HUES48 (cell line): ENCODE results near the gene CRK.

ENCODE experiments used
- H3K27ac ChIP-seq: one replicate; pipeline ENCODE4 v1.7.0; 2013; ENCODE audit warnings: low read depth, low read length, inconsistent platforms
- H3K27me3 ChIP-seq: 2 replicates; pipeline ENCODE4 v1.6.1; 2013; ENCODE audit warnings: mild to moderate bottlenecking, low read length; ENCODE audit not compliant: control insufficient read depth, insufficient read depth
- H3K36me3 ChIP-seq: 2 replicates; pipeline ENCODE4 v1.6.1; 2013; ENCODE audit warnings: low read length; ENCODE audit not compliant: control insufficient read depth, insufficient read depth
- H3K4me1 ChIP-seq: 2 replicates; pipeline ENCODE4 v1.6.1; 2013; ENCODE audit warnings: mild to moderate bottlenecking, low read length; ENCODE audit not compliant: control insufficient read depth, insufficient read depth
- H3K4me3 ChIP-seq: 2 replicates; pipeline ENCODE4 v1.5.1; 2013; ENCODE audit warnings: mild to moderate bottlenecking, low read depth, low read length
- H3K9ac ChIP-seq: 2 replicates; pipeline ENCODE4 v1.6.1; 2013; ENCODE audit warnings: mild to moderate bottlenecking, low read depth, low read length, moderate library complexity
- H3K9me3 ChIP-seq: 2 replicates; pipeline ENCODE4 v1.6.1; 2013; ENCODE audit warnings: low read length; ENCODE audit not compliant: control insufficient read depth, insufficient read depth

Gene CRK

DNA sequence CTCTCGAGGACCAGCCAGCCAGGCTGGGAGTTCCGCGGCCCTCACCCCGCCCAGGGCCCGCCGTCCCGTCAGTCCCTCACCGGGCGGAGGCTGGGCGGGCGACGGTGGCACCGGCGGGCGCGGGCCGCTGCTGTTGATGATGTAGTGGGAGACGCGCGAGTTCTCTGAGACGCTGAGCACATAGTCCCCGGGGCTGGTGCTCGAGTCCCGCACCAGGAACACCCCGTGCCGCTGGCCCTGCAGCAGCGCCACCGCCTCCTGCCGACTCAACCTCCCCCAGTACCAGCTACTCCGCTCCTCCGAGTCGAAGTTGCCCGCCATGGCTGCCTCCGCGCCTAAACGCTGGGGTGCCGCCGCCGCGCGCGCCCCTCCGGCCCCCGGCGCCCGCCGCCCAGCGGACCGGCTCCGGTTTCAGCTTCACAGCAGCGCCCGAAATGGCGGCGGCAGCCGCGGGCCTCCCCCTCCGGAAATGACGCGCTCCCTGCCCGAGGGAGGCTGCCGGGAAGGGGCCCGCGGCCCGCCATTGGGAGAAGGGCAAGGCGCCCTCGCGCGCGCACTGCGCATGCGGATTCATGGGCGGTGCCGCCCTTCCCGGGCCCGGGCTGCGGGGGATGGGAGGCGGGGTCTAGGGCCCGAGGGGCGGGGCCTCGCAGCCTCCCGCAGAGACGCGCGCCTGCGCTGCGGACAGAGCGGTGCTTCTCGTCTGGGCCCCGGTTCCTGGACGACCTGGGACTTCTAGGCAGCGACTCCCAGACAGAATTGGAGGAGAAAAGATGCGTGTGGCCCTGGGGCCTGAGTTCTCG is at the start of gene CRK:
CRK (minus strand) TSS at position 436 of the 803 bp plus-strand sequence; CDS start at position 321, 115 bp downstream.
- peak within 1 kb of the TSS; percentile 95 for H3K27ac ChIP-seq
- peak within 1 kb of the TSS; percentile 95 for H3K9ac ChIP-seq
- H3K4me1 ChIP-seq, result peaks cover 6% of the 10 kb centered on the region; the same call in 1 of the 2 replicates
- H3K27me3 ChIP-seq, result no peaks in the 10 kb centered on the region
- peak within 1 kb of the TSS; percentile 99 for H3K4me3 ChIP-seq
- peaks cover 17% of the 10 kb centered on the region for H3K36me3 ChIP-seq
- no peaks in the 10 kb centered on the region for H3K9me3 ChIP-seq

DNA sequence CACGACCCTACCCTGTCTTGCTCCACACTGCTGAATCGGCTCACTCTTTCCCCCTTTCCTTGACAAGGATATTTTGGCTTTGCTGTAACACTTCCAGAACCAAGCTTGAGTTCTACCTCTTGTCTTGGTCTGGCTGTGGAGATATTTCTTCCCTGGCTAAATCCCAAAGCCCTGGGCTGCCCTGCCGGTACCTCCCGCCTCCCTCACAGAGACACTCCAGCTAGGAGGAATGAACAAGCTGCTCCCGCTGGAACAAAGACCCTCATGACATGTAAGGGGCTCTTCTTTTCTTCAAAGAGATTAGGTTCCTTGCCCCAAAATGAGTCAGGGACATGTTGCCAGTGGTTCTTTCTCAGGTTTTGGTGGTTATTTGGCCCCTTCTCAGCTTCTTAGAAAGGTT is 49.6 kb upstream of the CRK start:
- H3K9ac ChIP-seq, result no peak overlapping the region
- no peaks in the 10 kb centered on the region for H3K4me1 ChIP-seq

DNA sequence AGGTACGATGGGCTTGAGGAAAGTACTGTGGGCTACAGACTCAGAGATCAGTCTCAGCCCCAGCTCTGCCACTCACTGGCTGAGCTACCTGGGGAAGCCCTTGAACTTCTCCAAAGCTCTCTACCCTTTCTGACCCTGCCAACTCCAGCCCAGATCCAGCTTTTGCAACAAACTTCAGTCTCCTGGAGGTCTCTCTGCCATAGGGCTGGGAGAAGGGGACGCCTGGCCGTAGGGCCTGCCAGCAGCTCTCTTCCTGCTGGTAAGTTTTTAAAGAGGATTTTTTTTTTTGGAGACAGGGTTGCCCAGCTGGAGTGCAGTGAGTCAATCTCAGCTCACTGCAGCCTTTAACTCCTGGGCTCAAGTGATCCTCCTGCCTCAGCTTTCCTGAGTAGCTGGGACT is 48.8 kb upstream of the CRK start:
- peaks cover 13% of the 10 kb centered on the region; the same call in 1 of the 2 replicates for H3K36me3 ChIP-seq
- H3K4me1 ChIP-seq, result no peaks in the 10 kb centered on the region
- H3K9ac ChIP-seq, result no peak overlapping the region
- no peak overlapping the region for H3K27ac ChIP-seq
- no peaks in the 10 kb centered on the region for H3K9me3 ChIP-seq
- H3K4me3 ChIP-seq, result no peak overlapping the region
- H3K27me3 ChIP-seq, result no peaks in the 10 kb centered on the region

More for the DNA sequence above, 49.6 kb upstream of the CRK start:
- Histone ChIP-seq H3K27me3 (no peaks in the 10 kb centered on the region), H3K36me3 (peaks cover 13% of the 10 kb centered on the region; the same call in 1 of the 2 replicates), H3K9me3 (no peaks in the 10 kb centered on the region), H3K27ac (no peak overlapping the region), H3K4me3 (no peak overlapping the region)

DNA sequence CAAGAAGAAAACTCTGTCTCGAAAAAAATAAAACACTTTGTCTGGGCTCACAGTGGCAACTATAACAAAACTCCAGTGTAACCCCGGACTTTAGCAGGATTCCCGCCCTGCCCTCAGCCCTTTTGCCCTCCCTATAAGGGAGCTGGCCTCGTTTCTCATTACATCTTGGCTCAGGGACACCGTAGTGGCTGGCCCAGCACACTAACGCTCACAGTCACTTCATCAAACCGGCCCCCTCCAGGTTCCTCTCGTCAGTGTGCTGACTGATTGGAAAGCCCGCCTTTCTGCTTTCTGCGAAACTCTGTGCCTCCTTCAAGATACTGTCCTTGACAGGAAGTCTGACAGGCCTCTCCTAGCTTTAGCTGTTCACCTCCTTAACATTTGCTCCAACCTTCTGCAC is 47.7 kb upstream of the CRK start:
- H3K27ac ChIP-seq, result no peak overlapping the region
- no peaks in the 10 kb centered on the region for H3K27me3 ChIP-seq
- H3K4me3 ChIP-seq, result no peak overlapping the region
- no peak overlapping the region for H3K9ac ChIP-seq
- no peaks in the 10 kb centered on the region for H3K9me3 ChIP-seq
- no peaks in the 10 kb centered on the region for H3K4me1 ChIP-seq
- H3K36me3 ChIP-seq, result peaks cover 6% of the 10 kb centered on the region; the same call in 1 of the 2 replicates

DNA sequence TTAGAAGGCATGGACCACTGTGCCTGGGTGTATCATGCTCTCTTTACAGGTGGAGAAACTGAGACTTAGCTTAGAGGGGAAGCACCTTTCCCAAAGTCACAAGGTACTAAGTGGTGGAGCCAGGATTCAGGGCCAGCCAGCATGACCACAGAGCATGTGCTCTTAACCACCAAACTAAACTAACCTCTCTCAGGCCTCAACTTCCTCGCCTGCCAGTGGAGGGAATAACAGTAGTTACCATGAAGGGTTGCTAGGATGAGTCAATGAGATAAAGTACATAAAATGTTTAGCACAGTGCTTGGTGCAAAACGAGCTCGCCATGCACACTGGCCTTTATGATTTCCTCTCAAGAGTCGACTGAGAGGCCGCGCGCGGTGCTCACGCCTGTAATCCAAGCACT is 42.8 kb upstream of the CRK start:
- H3K36me3 ChIP-seq, result peaks cover 7% of the 10 kb centered on the region
- H3K9me3 ChIP-seq, result no peaks in the 10 kb centered on the region
- H3K27me3 ChIP-seq, result no peaks in the 10 kb centered on the region
- no peak overlapping the region for H3K9ac ChIP-seq
- H3K27ac ChIP-seq, result no peak overlapping the region
- no peak overlapping the region for H3K4me3 ChIP-seq
- no peaks in the 10 kb centered on the region for H3K4me1 ChIP-seq

DNA sequence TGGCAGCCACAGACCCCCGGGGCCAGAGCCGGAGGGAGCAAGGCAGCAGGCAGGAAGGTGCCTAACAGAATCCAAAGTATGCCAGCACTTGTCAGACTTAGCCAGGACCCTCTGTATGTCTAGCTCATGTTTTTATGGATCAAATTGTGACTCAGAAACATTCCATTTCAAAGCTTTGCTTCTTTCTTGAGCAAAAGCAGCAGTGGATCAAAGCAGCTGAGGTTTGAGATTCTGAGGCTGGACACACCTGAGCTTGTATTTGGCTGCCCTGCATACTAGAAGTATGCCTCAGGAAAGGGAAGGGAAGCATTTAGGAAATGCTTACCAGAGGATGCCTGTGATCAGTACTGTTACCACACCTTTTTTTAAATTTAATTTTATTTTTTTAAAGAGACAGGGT is 42.2 kb upstream of the CRK start:
- peaks cover 7% of the 10 kb centered on the region for H3K36me3 ChIP-seq
- H3K9me3 ChIP-seq, result no peaks in the 10 kb centered on the region
- H3K27me3 ChIP-seq, result no peaks in the 10 kb centered on the region
- H3K4me1 ChIP-seq, result no peaks in the 10 kb centered on the region
- H3K4me3 ChIP-seq, result no peak overlapping the region
- H3K9ac ChIP-seq, result no peak overlapping the region
- H3K27ac ChIP-seq, result no peak overlapping the region

DNA sequence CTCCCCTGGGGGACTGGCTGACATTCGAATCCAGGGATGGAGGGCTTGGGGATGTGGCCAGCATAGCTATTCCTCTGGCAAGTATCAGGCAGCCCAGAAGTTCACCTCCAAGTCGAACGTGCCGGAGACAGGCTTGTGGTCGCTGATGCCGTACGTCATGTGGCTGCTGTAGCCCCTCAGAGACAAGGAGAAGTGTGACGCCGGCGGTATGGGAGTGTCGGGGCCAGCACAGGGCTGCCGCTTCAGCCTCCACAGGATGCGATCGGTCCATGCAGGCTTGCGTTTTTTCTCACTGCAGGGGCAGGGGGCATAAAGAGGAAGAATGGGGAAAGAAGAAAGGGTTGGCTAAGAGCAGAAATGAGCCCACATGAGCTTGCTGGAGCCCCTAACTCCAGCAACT is 41.8 kb upstream of the CRK start:
- no peak overlapping the region for H3K4me3 ChIP-seq
- H3K9ac ChIP-seq, result no peak overlapping the region
- peaks cover 7% of the 10 kb centered on the region for H3K36me3 ChIP-seq

DNA sequence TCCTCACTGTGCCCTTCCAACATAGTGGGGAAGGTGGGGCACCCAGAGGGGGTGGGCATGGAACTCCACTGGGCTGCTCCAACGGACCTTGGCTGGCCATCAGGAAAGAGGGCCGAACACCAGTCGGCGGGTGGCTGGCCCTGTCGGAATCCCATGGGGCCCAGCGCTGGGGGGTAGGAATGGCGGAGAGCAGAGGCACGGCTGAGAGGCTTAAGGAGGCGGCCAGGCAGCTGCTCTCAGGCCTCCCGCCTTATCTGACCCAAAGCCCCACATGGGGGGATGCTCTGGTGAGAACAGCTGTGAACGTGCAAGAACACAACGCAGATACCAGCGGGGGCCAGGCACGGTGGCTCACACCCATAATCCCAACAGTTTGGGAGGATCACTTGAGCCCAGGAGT is 40.8 kb upstream of the CRK start:
- 0 out of 2 replicates have a peak, but pooled peaks cover 2% of the 10 kb centered on the region for H3K4me1 ChIP-seq
- H3K4me3 ChIP-seq, result no peak overlapping the region
- H3K27me3 ChIP-seq, result peaks cover 3% of the 10 kb centered on the region
- no peak overlapping the region for H3K9ac ChIP-seq
- no peak overlapping the region for H3K27ac ChIP-seq
- no peaks in the 10 kb centered on the region for H3K9me3 ChIP-seq
- H3K36me3 ChIP-seq, result peaks cover 7% of the 10 kb centered on the region

More for the DNA sequence above, 41.8 kb upstream of the CRK start:
- Histone ChIP-seq H3K27me3 (no peaks in the 10 kb centered on the region), H3K4me1 (no peaks in the 10 kb centered on the region), H3K9me3 (no peaks in the 10 kb centered on the region), H3K27ac (no peak overlapping the region)

DNA sequence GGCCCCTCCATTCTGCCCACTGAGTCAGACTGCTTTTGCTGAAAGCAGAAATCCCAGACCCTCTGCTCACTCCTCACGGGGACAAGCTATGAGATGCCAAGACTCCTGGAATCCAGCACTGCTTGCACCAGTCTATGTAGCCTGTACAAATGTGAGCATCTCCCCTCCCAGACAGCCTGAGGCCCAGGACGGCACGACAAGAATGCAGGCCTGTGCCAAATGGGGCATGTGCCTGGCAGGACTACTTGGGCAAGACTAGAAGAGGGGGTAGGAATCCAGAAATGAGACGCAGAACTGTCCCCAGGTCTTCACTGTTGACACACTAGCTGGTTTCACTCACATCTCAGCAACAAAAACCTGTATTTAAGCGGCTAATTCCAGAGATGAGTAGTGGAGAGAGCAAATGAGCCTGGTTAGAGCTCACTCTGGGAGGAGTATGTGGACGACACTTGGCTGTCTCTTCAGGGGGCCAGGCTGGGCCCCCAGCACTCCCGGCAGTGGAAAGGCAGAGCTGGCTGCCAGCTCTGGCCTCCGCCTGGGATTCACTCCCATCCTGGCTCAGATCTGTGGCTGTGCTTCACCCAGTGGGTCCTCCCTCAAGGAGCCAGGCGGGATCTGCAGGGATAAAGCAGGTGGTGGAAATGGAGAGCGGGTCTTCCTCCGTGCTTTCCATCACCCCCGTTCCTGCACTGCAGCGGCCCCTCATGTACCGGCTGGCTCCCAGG is 39.4 kb upstream of the CRK start:
- Histone ChIP-seq H3K4me3 (no peak overlapping the region), H3K9ac (no peak overlapping the region), H3K27me3 (peaks cover 4% of the 10 kb centered on the region), H3K4me1 (0 out of 2 replicates have a peak, but pooled peaks cover 2% of the 10 kb centered on the region), H3K27ac (no peak overlapping the region), H3K9me3 (no peaks in the 10 kb centered on the region), H3K36me3 (peaks cover 7% of the 10 kb centered on the region)

DNA sequence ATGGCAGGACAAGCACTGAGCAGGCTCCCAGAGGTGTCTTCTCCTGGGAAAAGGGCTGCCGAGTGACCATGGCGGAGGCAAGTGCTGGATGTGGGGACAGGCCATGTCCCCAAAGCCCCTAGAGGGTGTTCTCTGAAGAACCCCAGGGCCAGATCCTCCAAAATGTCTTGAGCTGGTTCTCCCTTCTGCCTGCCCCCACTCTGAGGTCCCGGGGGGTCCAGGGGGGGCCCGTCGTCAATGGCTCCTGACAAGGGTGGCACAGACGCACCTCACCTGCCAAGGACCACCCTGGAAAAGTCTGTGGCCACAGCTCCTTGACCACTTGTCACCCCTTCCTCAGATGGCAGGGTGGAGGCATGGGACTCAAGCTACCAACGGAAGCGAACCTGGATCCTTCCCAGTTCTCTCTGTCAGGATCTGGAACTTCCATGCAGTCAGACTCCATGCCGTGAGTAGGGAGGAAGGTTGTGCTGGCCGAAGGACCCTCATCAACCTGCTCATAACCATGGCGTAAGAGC is 38.8 kb upstream of the CRK start:
- Histone ChIP-seq H3K9me3 (no peaks in the 10 kb centered on the region), H3K36me3 (peaks cover 7% of the 10 kb centered on the region), H3K27me3 (peaks cover 4% of the 10 kb centered on the region), H3K4me1 (0 out of 2 replicates have a peak, but pooled peaks cover 2% of the 10 kb centered on the region), H3K9ac (no peak overlapping the region), H3K4me3 (no peak overlapping the region), H3K27ac (no peak overlapping the region)

DNA sequence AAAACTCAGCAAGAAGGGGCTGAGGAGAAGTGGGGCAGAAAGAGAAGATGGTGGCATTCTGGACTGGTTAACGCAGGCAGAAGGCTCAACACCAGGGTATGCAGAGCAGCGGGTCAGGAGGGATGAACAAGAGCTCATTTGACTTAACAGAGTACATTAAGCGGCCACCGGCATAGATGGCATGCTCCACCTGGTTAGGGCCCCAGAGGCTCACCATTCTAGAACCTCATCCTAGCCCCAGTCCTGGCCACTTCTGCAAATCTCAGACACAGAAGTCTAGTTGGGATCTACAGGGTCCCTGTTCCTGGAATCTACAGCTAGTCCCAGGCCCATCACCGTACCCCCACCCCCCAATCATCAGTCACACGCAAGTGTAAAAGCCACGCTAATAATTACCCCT is 38.2 kb upstream of the CRK start:
- 0 out of 2 replicates have a peak, but pooled peaks cover 2% of the 10 kb centered on the region for H3K4me1 ChIP-seq
- no peak overlapping the region for H3K27ac ChIP-seq
- H3K9ac ChIP-seq, result no peak overlapping the region
- peaks cover 7% of the 10 kb centered on the region for H3K36me3 ChIP-seq
- H3K4me3 ChIP-seq, result no peak overlapping the region
- H3K27me3 ChIP-seq, result peaks cover 4% of the 10 kb centered on the region
- no peaks in the 10 kb centered on the region for H3K9me3 ChIP-seq
